Kidney glomerular epithelial cell (primary cell): Measurements from ENCODE around the gene RCE1.

ENCODE experiments used
- DNase-seq: peaks from one replicate; lab custom pipeline; 2025; lab: John Stamatoyannopoulos, UW

The RCE1 gene

GRCh38 chr11:66886671-66887221 is 43.5 kb downstream of the RCE1 start:
- no peak for DNase-seq

DNA sequence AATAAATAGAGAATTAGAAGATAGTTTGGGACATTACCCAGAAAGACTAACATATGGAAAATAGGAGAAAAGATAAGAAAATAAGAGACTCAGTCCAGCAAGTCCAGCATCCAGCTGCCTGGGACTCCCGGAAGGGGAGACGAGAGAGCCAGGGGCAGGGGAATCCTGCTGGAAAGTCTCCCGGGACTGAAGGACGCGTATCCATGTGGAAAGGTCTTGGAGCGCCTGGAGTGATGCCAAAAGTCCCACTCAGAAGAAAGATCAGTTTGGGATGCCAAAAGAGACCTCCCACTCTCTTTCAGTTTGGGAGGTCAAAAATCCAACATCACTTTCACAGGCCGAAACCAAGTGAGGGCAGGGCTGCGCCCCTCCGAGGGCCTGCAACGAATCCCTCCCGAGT is 44.3 kb downstream of the RCE1 start:
- no peak for DNase-seq

DNA sequence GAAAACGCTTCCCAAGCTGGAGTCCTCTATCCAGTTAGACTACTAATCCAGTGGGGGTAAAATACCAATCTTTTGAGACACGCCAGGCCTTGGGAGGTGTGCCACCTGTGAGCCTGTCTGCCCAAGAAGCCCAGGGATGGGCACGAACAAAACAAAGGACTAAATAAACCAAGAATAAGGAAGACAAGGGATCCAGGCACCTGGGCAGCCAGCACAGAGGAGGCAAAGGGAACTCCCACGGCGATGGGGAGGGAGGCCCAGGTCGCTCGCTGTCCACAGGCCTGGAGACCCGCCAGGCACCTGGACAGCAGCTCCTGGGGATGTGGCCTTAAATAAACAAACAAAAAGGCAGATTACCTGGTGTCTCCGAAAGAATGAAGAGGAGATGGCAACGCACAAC is 45.0 kb downstream of the RCE1 start:
- no peak for DNase-seq

DNA sequence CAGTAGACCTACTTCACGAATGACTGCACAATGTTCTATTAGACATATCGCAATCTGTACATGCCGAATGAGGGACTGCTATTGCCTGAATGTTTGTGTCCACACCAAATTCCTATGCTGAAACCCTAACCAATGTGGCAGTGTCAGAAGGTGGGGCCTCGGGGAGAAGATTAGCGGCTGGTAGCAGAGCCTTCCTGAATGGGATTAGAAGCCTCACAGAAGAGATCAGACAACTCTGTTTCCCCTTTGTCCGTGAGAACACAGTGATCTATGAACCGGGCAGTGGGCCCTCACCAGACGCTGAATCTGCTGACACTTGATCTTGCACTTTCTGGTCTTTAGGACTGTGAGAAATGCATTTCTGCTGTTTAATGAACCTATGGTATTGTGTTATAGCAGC is 46.7 kb downstream of the RCE1 start:
- DNase-seq = no peak

DNA sequence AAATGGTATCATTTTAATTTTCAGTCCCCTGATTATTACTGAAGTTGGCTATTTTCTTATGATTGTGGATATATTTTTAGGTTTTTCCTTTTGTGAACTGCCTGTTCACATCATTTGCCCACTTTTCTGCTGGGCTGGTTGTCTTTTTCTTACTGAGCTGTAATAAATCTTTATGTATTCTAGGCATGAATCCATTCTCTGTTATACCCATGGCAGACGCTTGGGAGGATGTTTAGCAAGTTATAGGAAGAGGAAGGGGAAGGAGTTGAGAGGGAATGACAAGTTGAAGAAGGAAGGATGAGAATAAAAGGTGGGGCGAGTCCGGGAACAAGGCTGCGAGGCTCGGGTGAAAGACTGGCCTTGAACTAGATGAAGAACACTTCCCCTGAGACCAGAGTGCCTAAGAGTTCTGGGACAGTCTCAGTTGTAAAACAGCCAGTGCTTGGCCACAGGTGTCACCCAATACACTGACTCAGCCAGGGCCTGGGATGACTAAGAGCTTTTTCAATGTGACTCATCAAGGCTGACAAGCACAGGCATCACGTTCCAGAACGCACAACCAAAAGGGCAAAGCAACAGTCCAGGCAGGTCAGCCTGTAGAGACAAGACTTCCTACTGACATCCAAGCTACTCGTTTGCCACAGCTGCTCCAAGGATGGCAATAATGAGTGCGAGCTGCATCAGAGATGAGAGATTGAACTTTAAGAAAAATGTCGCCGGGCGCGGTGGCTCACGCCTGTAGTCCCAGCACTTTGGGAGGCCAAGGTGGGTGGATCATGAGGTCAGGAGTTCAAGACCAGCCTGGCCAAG is 48.8 kb downstream of the RCE1 start:
- DNase-seq = peak; percentile 83

DNA sequence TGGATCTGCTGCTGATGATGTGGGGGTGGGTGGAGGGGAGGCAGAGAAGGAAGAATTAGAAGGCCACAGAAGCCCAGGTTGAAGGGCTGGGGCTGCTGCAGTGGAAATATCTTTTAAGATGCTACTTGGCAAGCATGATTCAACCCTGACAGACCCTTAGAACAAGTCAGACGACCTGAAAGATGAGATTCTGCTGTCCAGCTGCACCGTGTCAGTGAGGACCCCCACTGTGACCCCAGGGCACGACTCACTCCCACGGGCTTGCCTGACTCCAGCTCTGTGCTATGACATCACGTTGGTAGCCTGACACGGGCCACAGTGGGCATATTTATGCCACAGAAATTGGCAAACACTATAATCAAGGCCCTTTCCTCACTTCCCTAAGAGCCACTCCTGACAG is 49.7 kb downstream of the RCE1 start:
- no peak for DNase-seq

GRCh38 chr11:66894141-66894540 is 50.9 kb downstream of the RCE1 start:
- no peak for DNase-seq
